ENCODE measurements around the gene MNDA. TPM values are rescaled to one million over a fixed set of nuclear protein-coding genes. Genes with fewer than 3 reads are reported as not detected.
"Not testable (repeated sequence)": the region's sequence is repeated elsewhere in the genome, so short reads cannot be mapped to it uniquely, and the experiment has no call there.

Gene MNDA
- polyA plus RNA-seq, 1 donor, result 2.9 TPM

GRCh38 chr1:158838660-158839059 lies 7.5 kb downstream of the MNDA start:
- no peak for DNase-seq (ENCODE audit: low read depth)

- no peak for DNase-seq (ENCODE audit: low read depth)
These were observed 8.4 kb downstream of the MNDA start for GRCh38 chr1:158839566-158839965.

- DNase-seq (ENCODE audit: low read depth), result no peak
These were observed 9.1 kb downstream of the MNDA start for GRCh38 chr1:158840236-158840635.

DNA sequence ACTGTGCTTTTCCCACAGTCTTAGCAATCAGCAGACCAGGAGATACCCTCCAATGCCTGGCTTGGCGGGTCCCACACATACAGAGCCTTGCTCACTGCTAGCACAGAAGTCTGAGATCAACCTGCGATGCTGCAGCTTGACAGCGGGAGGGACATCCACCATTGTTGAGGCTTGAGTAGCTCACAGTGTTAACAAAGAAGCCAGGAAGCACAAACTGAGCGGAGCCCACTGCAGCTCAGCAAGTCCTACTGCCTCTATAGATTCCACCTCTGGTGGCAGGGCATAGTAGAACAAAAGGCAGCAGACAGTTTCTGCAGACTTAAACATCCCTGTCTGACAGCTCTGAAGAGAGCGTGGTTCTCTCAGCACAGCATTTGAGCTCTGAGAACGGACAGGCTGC lies 33.4 kb downstream of the MNDA start:
- no peak for DNase-seq (ENCODE audit: low read depth)

DNA sequence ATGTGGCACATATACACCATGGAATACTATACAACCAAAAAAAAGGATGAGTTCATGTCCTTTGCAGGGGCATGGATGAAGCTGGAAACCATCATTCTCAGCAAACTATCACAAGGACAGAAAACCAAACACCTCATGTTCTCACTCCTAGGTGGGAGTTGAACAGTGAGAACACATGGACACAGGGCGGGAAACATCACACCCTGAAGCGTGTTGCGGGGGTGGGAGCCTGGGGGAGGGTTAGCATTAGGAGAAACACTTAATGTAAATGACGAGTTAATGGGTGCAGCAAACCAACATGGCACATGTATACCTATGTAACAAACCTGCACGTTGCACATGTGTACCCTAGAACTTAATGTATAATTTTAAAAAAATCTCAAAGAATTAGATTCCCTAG lies 39.3 kb downstream of the MNDA start:
- not testable (repeated sequence) for DNase-seq (ENCODE audit: low read depth)

GRCh38 chr1:158873141-158873540 lies 42.0 kb downstream of the MNDA start:
- DNase-seq (ENCODE audit: low read depth), result no peak

- no peak for DNase-seq (ENCODE audit: low read depth)
These were observed 62.5 kb downstream of the MNDA start for GRCh38 chr1:158893654-158894053.

DNA sequence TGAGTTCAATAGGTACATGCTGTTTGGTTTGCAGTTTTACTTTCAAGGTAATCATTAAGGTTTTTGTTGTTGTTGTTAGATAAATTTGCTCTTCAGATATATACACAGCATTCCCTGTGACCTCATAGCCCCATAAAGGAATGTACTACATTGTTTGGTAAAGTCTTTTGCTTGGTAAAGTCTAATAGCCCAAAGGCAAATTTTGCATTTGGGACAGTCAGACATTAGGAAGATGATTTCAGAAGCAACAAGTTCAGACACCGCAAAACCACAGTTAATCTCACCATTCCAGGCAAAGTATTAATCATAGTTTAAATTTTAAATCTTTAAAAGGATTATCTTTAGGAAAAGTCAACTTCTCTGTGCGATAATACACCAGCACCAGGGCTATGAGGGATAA lies 67.6 kb downstream of the MNDA start:
- no peak for DNase-seq (ENCODE audit: low read depth)

Other genes starting within 250 kb of the MNDA start
- 0.13 TPM for gene OR10Z1, start 226.1 kb upstream of the MNDA start, polyA plus RNA-seq (ENCODE audit: insufficient read length)
- 3.2 TPM for gene SPTA1, start 144.6 kb upstream of the MNDA start, polyA plus RNA-seq (ENCODE audit: insufficient read length)
- not detected for gene OR6K2, start 130.7 kb upstream of the MNDA start, polyA plus RNA-seq (ENCODE audit: insufficient read length)
- gene OR6K3, start 110.6 kb upstream of the MNDA start, polyA plus RNA-seq (ENCODE audit: insufficient read length), result not detected
- not detected for gene OR6K6, start 76.6 kb upstream of the MNDA start, polyA plus RNA-seq (ENCODE audit: insufficient read length)
- not detected for gene OR6N1, start 59.2 kb upstream of the MNDA start, polyA plus RNA-seq (ENCODE audit: insufficient read length)
- not detected for gene OR6N2, start 50.1 kb upstream of the MNDA start, polyA plus RNA-seq (ENCODE audit: insufficient read length)
- 0.22 TPM for gene PYHIN1, start 100.2 kb downstream of the MNDA start, polyA plus RNA-seq (ENCODE audit: insufficient read length)
- gene IFI16, start 178.6 kb downstream of the MNDA start, polyA plus RNA-seq (ENCODE audit: insufficient read length), result 28.6 TPM
- 0.46 TPM for gene AIM2, start 245.4 kb downstream of the MNDA start, polyA plus RNA-seq (ENCODE audit: insufficient read length)

Data from forelimb muscle (tissue), 1 donor.